PC-3 (cell line): ENCODE measurements around the gene DLX2. TPM values are rescaled to one million over a fixed set of nuclear protein-coding genes. Genes with fewer than 3 reads are reported as not detected.
"Not testable (repeated sequence)": the region's sequence is repeated elsewhere in the genome, so short reads cannot be mapped to it uniquely, and the experiment has no call there.

Experiments used
- ATAC-seq: fragments of 200-7000 bp; cut with Tn5 transposase; 2 replicates; pipeline ENCODE4 v1.9.1; 2020; ENCODE audit warnings: mild to moderate bottlenecking, moderate library complexity
- BruUV-seq: library from RNA; stranded (reverse); fragments of 400-500 nt; replicated peaks from 2 replicates; lab custom pipeline; 2021; lab: Mats Ljungman, UMichigan
- CTCF ChIA-PET: fragments of 300-600 bp; sonication (Branson Sonifier 250); formaldehyde crosslinking; loops from one replicate; lab custom pipeline; 2022; ENCODE audit warnings: antibody characterized with exemption; lab: Charles Lee
- POLR2A ChIA-PET: fragments of 300-600 bp; sonication (Branson Sonifier 250); formaldehyde crosslinking; loops from one replicate; lab custom pipeline; 2022; ENCODE audit warnings: antibody characterized with exemption; ENCODE audit not compliant: unreplicated experiment; lab: Charles Lee
- DNase-seq: peaks from one replicate; pipeline ENCODE4 v3.0.0-alpha.2; 2015
- H2AFZ ChIP-seq: fragments of 300-600 bp; sonication (generic); 2 replicates; pipeline ENCODE4 v1.6.0; 2016; ENCODE audit warnings: antibody characterized with exemption, low read length
- H3F3A ChIP-seq: fragments of 300-600 bp; sonication (generic); one replicate; pipeline ENCODE4 v1.6.0; 2017; ENCODE audit warnings: antibody characterized with exemption, low read length, control low read depth, mild to moderate bottlenecking; ENCODE audit not compliant: unreplicated experiment
- H3K27ac ChIP-seq: fragments of 300-600 bp; sonication (generic); 2 replicates; pipeline ENCODE4 v1.5.1; 2016; ENCODE audit warnings: mild to moderate bottlenecking, low read length
- H3K27me3 ChIP-seq: fragments of 300-600 bp; sonication (generic); 2 replicates; pipeline ENCODE4 v1.6.1; 2016; ENCODE audit warnings: low read length, mixed read lengths
- H3K36me3 ChIP-seq: fragments of 300-600 bp; sonication (generic); 2 replicates; pipeline ENCODE4 v1.6.1; 2016; ENCODE audit warnings: low read depth, mixed run types, low read length, mixed read lengths
- H3K4me1 ChIP-seq: fragments of 300-600 bp; sonication (generic); 2 replicates; pipeline ENCODE4 v1.5.1; 2016; ENCODE audit warnings: low read length; ENCODE audit not compliant: insufficient read depth
- H3K4me2 ChIP-seq: fragments of 300-600 bp; sonication (generic); 2 replicates; pipeline ENCODE4 v1.6.0; 2016; ENCODE audit warnings: low read length
- H3K4me3 ChIP-seq: fragments of 300-600 bp; sonication (generic); 2 replicates; pipeline ENCODE4 v1.5.1; 2016; ENCODE audit warnings: mild to moderate bottlenecking, low read length, mixed read lengths
- H3K79me2 ChIP-seq: fragments of 300-600 bp; sonication (generic); 2 replicates; pipeline ENCODE4 v1.6.1; 2017; ENCODE audit warnings: low read length, mixed read lengths
- H3K9ac ChIP-seq: fragments of 300-600 bp; sonication (generic); 2 replicates; pipeline ENCODE4 v1.6.0; 2016; ENCODE audit warnings: mild to moderate bottlenecking, low read length
- H3K9me2 ChIP-seq: fragments of 300-600 bp; sonication (generic); replicated peaks from 2 replicates; pipeline ENCODE4 v1.6.1; 2016; ENCODE audit warnings: mixed run types, low read length, mixed read lengths
- H3K9me3 ChIP-seq: fragments of 300-600 bp; sonication (generic); 2 replicates; pipeline ENCODE4 v1.6.1; 2016; ENCODE audit warnings: low read length, mixed read lengths
- H4K20me1 ChIP-seq: fragments of 300-600 bp; sonication (generic); 2 replicates; pipeline ENCODE4 v1.6.1; 2016; ENCODE audit warnings: low read length, mixed read lengths
- CTCF ChIP-seq: fragments of 300-600 bp; sonication (generic); conservative IDR thresholded peaks from 2 replicates; pipeline ENCODE4 v1.5.1; 2017; ENCODE audit warnings: antibody characterized with exemption, low read depth, mild to moderate bottlenecking, low read length
- EZH2 ChIP-seq: fragments of 300-600 bp; sonication (generic); IDR thresholded peaks from one replicate; pipeline ENCODE4 v1.6.1; 2017; ENCODE audit warnings: antibody characterized with exemption, mild to moderate bottlenecking, low read length; ENCODE audit not compliant: unreplicated experiment
- EZH2phosphoT487 ChIP-seq: fragments of 300-600 bp; sonication (generic); IDR thresholded peaks from 2 replicates; pipeline ENCODE4 v1.6.1; 2018; ENCODE audit warnings: mild to moderate bottlenecking, antibody characterized with exemption, low read length, borderline replicate concordance
- intact Hi-C: fragments of 100-400 bp; cut with micrococcal nuclease; formaldehyde crosslinking; loops from 2 replicates; pipeline ENCODE4 v1.9.0; 2023
- total RNA-seq: library from RNA; depleted of rRNA; stranded (reverse); fragments of >200 nt; gene quantifications from 2 replicates; pipeline ENCODE4 v1.2.3, GENCODE V29; 2014

The DLX2 gene
- total RNA-seq, 1 experiment from 2014 or later: 1.4 TPM

- Histone ChIP-seq H3F3A (no peaks in the 10 kb centered on the region), H2AFZ (no peak overlapping the region), H3K4me1 (peaks cover 2% of the 10 kb centered on the region; the same call in 1 of the 2 replicates), H3K4me3 (no peak overlapping the region), H3K4me2 (no peak overlapping the region), H3K9ac (no peak overlapping the region), H3K9me2 (no peaks in the 10 kb centered on the region), H3K27me3 (no peaks in the 10 kb centered on the region), H3K79me2 (no peaks in the 10 kb centered on the region), H3K36me3 (no peaks in the 10 kb centered on the region), H4K20me1 (no peaks in the 10 kb centered on the region), H3K9me3 (no peaks in the 10 kb centered on the region), H3K27ac (no peak overlapping the region)
- ATAC-seq: no peak
- BruUV-seq: no TSS peak
- DNase-seq: no peak
- CTCF ChIA-PET: no interaction called here
- POLR2A ChIA-PET: no interaction called here
- intact Hi-C loops: no loop called here
- TF ChIP-seq EZH2 (no peak), EZH2phosphoT487 (no peak), CTCF (no peak)
Observed at GRCh38 chr2:172072303-172072702, 30.4 kb downstream of the DLX2 start.

- H3K9me2 ChIP-seq: no peaks in the 10 kb centered on the region
- BruUV-seq: no TSS peak
- no peak overlapping the region for H3K9ac ChIP-seq
- no peaks in the 10 kb centered on the region for H3K4me1 ChIP-seq
- no peaks in the 10 kb centered on the region for H3K79me2 ChIP-seq
- no peak overlapping the region for H3K4me2 ChIP-seq
- H2AFZ ChIP-seq: no peak overlapping the region
- no peak for TF ChIP-seq EZH2phosphoT487
- TF ChIP-seq EZH2: no peak
- TF ChIP-seq CTCF: no peak
- ATAC-seq (no peak), DNase-seq (no peak)
- no peaks in the 10 kb centered on the region for H3K9me3 ChIP-seq
- no peaks in the 10 kb centered on the region for H4K20me1 ChIP-seq
- no peaks in the 10 kb centered on the region for H3K27me3 ChIP-seq
- ChIA-PET CTCF (no interaction called here), POLR2A (interaction anchor here (0.7 kb wide), 1 partner anchor 33 kb away, joined by 8 read pairs; no protein-coding TSS in a partner anchor)
- H3K27ac ChIP-seq: no peak overlapping the region
- no peaks in the 10 kb centered on the region for H3K36me3 ChIP-seq
- H3K4me3 ChIP-seq: no peak overlapping the region
- intact Hi-C loops: no loop called here
- H3F3A ChIP-seq: no peaks in the 10 kb centered on the region
Observed at GRCh38 chr2:172070936-172071335, 31.8 kb downstream of the DLX2 start.

- H3F3A ChIP-seq, POLR2A ChIA-PET, H3K4me2 ChIP-seq, H3K36me3 ChIP-seq, CTCF ChIA-PET, H3K79me2 ChIP-seq, H3K9me2 ChIP-seq, ATAC-seq, H3K9ac ChIP-seq, H4K20me1 ChIP-seq, H3K27ac ChIP-seq, H3K4me1 ChIP-seq, intact Hi-C loops, DNase-seq, H3K27me3 ChIP-seq, BruUV-seq, H3K9me3 ChIP-seq, H2AFZ ChIP-seq, H3K4me3 ChIP-seq: not testable (repeated sequence)
Observed at GRCh38 chr2:172067905-172068304, 34.8 kb downstream of the DLX2 start.
